GM19238 (cell line): Measurements from ENCODE around the gene FOXF1.

Source experiments
- DNase-seq: peaks from one replicate; pipeline ENCODE4 v3.0.0; 2011; ENCODE audit warnings: low spot score; ENCODE audit not compliant: insufficient read length

The FOXF1 gene

DNA sequence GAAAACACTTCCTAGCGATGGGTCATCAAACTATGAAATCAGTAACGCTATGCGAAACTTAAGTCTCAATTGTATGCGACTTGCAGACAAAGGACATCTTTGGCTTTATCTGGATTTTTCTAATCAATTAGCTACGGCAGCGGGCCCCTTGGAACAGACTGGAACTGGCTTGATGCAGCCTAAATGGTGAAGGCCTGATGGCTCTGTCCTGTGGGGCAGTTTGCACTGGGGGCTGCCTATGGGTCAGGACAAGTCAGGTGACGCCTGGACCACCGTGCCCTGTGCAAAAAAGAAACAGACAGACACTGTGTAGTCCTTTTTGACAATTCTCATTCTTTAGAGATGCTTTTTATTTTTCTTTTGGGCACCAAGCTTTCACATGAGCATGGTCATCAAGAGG is 22.7 kb downstream of the FOXF1 start:
- no peak for DNase-seq

DNA sequence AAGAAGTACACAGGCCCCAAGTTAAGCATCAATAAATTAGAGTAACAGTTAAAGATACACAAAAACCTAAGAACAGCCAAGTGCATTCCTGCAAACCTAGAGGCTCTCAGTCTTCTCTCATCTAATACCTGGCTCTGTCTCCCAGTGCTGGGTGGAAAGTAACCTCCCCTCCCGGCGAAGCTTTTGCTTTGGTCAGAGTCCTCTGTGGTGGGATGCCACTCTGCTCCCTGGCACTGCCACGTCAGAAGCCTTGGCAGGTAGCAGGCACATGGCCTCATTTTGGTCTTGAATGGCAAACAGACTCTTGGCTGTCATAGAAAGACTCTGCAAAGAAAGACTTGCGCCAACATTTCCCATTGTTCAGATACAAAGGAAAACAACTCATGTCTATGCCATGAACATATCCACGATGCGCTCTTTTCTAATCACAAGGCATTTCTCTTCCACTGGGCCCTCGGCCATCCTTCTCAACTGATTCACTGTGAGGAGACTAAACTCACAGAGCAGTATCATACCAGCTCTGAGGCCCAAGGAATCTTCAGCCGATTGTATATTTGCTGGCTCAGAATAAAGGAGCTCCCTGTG is 23.5 kb downstream of the FOXF1 start:
- no peak for DNase-seq

DNA sequence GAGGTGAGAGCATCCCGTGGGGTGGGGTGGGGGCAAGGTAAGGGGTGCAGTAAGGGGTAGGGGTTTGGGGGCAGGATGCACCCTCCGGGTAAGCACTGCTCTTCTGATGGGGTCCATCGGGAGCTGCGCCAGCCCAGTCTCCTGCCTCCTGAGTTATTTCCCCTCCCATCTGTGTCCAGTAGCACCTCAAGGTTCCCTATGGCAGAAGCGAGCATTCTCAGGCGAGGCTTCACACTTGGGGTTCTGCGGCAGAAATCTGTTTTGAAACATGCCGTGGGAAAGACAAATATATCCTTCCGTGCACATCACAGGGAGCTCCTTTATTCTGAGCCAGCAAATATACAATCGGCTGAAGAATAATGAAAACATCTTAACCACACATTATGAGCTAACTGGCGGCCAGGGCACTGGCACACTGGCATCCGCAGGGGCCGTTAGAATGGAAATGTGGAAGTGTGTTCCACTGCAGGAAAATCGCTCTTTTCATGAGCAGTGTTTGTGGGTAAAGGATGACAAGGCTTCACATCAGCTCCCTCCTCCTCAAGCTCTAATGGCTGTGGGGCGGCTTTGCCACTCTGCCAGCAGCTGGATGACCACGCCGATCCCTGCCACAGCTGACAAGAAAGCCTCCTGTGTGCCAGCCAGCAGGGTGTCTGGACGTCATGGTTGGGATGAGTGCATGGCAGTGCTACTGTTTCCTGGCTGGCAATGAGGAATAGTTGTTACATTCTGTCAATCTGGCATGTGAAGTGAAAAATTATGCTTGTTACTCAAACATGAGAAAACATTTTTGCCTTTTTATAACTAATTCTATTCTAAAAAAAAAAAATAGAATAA is 24.7 kb downstream of the FOXF1 start:
- no peak for DNase-seq

DNA sequence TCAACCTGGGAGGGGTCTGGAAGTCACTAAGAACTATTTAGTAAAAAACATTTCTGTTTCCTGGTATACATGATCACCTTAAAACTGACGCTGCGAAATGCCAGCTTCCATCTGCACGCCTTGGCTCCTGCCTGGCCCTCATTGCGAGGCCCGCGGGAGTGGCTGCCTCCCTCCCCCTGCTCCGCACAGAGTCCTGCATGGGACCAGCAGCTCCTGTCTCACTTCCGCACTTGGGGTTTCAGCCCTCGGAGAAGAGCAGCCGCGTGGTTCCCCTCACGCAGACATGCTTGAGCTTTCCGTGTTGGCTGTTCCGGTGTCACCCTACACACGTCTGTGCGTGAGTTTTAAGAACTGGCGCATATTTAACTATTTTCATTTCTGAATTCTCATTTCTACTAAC is 26.3 kb downstream of the FOXF1 start:
- no peak for DNase-seq

DNA sequence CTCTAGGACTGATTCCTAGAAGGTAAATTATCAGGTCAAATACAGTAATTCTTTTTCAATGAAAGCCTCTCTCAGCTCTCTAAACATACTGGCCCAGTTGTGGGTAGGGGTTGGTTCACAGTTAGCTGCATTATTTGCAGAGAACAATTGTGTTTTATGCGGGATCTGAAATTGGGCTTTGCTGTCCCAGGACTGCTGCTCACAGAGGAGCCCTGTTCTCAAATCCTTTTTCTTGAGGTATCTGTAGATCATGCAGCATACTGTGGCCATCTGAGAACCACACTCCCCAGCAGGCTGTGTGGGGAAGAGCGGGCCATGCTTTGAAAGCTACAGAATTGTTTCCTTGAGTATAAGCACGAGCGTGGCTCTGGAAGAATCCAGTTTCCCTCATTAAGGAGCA is 27.2 kb downstream of the FOXF1 start:
- no peak for DNase-seq

DNA sequence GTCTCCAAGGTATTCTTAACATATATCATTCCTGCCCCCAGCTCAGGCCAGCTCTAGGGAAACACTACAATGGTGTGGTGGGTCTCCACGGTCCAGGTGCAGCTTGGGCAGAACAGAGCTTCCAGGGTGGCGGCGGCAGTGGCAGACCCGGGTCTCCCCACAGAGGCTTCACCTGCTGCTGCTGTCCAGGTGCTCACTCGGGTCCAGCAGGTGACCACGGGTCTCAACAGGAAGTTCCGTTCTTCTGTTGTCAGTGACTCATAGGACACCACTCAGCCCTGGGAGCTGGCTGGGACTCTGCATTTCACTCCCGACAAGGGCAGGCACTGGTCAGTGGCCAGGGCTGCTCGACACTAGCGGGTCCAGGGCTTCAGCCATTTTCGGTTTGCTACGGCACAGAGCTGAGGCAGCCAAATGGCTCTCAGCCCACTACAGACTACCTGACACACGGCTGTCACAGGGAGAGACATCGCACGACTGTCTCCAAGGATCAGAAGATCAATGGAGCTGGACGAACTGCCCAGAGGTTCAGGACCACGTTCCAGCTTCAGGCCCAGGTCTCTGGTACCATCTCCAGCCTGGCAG is 28.0 kb downstream of the FOXF1 start:
- DNase-seq: no peak

DNA sequence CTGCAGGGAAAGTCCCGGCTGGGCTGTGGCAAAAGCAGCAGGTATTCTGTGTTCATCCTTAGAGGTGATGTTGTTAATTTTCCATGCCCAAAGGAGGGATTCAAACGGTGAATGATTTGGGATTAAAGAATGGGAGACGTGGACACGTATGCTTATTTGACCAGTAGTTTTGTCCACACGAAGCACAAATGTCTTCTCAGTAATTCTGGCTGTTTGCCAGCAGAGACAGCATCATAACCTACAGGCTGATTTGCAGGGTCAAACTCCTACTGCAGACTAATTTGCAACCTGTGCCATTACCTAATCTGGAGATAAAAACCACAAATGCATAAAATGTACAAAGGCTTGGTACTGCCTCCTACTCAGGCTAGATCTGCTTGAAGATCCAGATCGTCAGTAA is 30.6 kb downstream of the FOXF1 start:
- DNase-seq: no peak

DNA sequence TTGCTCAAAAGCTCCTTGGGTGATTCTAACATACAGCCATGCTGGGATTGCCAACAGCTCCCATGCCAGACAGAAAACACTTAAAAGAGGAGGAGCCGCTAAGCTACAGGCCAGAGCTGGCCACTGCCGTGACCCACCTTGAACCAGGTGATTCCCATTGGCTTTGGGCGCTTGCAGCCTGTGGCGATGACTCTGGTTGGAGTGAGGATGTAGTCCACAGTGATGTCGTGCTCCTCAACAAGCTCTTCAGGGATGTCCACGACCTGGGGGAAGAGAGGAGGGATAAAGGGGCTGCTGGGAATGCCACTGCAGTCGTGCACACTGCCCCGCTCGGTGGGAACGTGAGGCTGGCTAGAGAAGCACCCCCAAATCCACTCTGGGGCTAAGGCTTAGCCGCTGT is 31.2 kb downstream of the FOXF1 start:
- no peak for DNase-seq

DNA sequence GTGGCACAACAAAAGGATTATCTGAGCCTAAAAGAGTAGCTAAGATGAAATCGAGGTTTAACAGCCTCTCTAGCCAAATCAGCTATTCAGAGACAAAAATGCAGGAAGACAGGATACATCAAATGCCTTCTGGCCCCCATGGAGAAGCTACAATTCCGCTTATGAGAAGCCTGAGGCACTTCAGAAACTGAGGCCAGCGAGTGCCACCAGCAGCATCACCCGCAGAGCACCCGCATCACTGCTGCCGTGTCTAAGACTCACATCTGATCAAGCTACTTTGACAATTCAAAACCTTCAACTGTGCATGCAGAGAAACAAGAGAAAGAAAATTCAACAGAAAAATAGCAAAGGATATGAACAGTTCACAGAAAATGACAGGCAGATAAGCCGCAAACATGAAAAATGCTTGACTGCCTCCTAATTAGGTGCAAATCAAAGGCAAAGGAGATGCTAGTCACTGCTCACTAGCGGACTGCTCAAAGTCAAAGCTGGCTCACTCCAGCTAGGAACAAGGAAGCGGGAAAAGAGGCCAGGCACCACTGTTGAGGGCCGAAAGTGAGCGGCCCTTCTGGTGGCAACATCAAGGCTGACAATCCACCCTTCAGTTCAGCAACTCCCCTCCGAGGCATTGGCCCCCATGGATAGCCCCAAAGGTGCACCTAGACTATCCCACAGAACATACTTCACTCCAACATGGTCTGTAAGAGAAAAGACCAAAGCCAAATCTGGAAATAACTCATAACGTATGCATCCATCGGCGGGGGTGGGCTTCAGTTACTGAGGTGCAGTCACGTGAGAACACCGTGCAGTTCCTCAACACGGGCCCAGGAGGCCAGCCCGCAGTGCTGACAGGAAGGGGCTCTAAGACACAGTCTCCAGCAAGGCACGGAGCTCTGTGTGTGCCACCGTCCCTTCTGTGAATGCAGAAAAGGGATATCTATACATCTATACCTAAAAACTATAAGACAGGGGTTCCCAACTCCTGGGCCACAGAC is 32.7 kb downstream of the FOXF1 start:
- DNase-seq: no peak

DNA sequence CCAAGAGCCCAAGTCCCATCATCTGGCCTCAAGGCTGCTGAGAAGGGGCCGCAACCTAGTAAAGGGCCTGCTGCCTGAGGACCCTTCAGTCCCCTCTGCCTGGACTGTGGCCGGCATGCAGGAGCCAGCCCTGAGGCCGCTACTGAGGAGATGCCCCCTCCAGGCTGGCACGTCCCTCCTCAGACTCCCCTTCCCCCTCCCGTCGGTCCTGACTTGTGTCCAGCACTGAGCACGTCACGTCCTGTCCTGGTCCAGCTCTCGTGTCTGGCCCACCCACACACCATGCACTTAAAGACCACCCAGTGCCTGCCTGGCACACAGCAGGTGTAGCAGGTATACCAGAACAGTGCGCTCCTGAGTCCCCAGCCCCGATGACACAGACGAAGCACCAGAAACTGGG is 35.2 kb downstream of the FOXF1 start:
- no peak for DNase-seq

DNA sequence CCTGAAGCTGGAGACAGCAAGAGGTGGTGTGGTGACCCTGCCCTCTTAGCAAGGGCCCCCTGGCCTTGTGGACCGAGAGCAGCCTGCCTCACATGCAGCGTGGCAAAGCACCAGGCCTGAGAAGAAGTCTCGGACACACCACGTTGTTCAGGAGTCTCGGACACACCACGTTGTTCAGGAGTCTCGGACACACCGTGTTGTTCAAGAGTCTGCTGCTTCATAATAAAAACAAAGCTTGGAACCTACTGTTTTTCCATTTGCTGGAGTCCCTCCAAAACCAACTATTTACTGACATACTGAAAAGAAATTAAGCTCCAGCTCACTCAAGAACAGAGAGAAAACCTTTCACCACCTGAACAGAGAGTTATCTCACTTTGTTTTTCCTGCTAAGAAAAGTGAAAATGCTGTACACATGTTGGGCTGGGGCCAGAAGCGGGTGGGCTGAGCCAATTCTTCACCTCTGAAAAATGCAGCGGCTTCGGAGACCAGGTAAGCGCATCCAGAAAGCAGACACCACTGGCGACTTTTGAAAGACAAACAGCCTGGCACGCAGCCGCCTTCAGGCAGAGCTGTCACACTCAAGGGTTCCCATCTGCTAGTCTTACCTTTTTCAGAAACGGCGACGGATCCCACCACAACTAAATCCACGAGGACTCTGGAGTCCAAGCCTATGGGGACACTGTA is 35.8 kb downstream of the FOXF1 start:
- DNase-seq: no peak

DNA sequence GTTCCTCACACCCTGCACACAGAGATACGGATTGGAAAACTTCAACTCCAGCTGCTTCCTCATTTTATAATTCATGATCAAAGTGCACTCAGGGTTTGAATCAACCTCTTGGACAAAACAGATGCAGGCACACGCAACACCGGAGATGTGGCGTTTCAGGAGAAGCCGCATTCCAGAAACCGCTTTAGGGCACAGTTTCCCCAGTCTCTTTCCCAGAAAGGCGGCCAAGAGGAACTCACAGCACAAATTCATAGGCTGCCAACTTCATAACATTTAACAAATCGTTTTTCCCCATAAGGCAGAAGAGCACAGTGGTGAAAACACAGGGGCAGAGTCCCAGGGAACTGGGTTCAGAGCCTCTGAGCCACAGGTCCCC is 36.3 kb downstream of the FOXF1 start:
- no peak for DNase-seq

DNA sequence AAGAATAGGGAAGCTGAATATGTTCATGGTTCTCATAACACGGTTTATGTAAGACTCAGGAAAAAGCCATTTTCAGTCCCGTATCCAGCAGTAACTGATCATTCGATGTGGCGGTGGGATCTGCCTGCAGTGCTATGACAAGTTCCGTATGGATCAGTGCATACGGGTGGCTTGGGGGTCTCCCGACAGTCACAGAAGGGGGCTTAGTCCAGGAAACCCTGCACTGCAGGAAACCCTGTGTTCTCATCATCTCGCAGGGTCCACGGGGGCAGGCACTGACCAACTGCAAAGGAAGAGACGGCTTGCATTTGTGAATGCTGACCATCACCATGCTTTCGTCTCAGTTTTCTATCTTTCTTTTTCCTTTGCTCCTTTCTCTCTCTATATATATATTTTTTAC is 37.0 kb downstream of the FOXF1 start:
- no peak for DNase-seq

DNA sequence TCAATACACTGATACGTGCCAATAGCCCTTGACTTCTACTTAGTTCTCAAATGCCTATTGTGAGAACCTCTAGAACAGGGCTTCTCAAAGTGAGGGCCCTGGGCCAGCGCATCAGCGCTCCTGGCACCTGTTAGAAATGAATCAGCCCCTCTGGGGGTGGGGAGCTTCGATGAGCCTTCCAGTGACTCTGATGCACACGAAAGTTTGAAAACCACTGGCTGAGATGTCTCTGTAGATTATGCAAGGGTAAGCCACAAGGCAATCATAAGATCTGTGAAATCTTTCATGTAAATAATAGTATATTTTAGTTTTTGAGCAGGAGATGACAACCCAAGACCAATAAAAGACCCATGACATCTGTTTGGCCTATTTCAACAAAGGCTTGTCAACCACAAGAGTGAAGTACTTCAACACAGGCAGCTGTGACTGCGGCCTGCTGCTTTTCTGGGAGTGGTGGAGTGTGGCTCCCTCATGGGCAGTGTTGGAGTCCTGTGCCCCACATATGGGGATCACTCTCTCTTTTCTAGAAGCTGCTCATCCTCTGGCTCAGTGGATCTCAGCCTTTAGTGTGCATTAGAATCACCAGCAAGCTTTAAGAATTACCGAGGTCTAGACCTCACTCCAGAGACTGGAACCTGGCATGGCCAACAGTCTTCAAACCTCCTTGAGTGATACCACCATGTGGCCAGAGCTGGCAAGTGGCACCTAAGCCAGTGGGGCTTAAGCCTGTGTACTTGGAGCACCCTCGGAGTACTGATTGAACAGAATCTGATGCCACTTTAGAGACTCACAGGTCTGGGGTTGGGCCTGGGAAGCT is 39.0 kb downstream of the FOXF1 start:
- DNase-seq: no peak

DNA sequence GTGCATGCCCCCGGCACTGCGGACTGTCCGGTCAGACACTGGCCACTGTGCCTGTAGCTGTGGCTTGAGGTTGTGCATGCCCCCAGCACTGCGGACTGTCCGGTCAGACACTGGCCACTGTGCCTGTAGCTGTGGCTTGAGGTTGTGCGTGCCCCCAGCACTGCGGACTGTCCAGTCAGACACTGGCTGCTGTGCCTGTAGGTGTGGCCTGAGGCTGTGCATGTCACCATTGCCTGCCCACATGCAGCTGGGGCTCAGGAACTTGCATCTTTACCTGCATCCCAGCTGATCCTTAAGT is 39.5 kb downstream of the FOXF1 start:
- DNase-seq: no peak

DNA sequence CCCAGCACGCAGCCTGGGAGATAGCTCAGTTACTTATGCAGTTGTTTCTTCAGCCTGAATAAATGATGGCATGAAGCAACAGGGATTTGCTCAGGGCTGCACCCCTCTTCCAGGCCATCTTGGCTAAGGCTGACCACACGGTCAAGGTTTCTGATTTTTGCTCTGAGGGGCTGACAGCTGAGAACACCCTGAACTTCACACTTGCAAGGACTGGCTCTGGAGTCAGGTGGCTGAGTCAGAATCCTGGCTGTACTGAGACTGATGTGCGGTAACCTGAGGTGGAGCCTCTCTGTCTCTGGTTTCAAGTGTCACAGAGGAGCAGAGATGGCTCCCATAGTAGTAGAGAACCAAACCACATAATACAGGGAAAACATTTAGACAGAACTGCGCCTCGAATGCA is 40.0 kb downstream of the FOXF1 start:
- DNase-seq: no peak

DNA sequence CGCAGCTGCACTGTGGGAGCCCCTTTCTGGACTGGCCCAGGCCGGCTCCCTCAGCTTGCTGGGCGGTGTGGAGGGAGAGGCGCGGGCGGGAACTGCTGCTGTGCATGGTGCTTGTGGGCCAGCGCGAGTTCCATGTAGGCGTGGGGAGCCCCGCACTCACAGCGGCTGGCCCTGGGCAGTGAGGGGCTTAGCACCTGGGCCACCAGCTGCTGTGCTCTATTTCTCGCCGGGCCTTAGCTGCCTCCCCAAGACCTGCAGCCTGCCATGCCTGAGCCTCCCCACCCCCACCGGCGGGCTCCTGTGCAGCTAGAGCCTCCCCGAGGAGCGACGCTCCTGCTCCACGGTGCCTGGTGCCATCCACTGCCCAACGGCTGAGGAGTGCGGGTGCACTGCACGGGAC is 43.0 kb downstream of the FOXF1 start:
- no peak for DNase-seq

DNA sequence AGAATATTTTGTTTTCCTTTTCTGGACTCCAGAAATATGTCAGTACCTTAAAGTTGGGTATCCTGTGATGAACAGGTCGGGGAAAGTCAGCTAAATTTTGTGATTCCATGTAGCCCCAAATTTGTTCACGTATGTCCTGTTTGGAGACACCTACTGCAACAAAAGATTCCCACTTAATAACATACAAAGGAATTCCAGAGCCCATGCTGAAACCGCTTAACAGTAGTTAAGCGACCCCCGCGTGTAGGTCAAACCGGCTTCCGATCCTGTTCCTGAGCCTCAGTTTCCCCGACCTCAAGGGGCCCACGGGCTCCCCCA is 44.2 kb downstream of the FOXF1 start:
- no peak for DNase-seq

DNA sequence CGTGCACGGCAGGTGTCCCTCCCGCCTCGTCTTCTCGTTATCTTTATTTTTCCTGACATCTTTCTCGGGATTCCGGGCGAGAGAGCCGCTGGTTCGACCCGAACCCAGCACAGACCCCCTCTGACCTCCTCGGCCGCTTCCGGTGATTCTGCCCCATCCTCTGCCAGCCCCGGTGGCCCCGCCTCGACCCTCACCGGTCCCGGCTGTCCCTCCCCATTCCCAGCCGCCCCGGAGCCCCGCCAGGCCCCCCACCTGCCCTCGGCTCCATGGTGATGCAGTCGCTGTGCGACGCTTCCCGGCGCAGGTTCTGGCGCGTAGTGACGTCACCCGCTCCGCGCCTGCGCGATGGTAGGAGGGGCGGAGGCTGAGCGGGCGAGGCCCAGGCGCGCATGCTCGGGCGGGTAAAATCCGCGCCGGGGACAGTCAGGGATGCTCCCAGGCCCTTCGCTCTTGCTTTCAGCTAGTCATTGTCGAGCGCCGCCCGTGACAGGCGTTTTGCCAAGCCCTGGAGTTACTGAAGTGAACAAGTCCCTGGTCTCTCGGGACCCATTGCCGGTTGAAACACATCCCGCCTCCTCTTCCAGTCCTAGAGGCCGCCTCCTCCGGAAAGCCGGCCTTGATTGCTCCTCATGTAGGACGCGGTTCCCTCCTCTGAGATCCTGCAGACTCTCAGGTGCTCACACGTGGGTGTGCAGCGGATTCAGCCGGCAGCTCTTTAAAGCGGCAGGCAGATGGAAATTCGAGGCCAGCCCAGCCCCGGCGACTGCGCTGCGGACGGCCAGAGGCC is 44.8 kb downstream of the FOXF1 start, which contains the start of gene MTHFSD:
Gene MTHFSD (minus strand): TSS at position 319 of the 787 bp plus-strand sequence. CDS start 51 bp downstream, at position 268.
- DNase-seq: peak; percentile 96

DNA sequence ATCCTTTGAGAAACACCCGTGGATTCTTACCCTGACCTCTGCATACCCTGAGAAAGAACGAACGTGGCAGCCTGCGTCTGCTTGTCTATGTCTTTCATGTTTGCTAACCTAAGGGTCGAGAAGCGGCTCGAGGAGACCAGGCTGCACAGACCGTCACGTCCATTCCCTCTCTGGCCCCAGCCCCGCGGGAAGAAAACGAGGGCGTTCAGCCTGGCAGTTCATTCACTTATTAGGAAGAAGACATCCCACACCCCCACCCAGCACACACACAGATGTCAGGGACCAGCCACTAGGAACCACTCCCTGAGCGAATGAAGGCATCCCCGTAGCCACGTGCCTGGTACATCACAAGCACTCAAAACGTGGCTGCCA is 45.4 kb downstream of the FOXF1 start:
- no peak for DNase-seq
